ENCODE results near the gene RGS5.

RGS5 gene

GRCh38 chr1:163161841-163162240, 40.9 kb downstream of the RGS5 start:
- peaks cover 2% of the 10 kb centered on the region; the same call in 1 of the 2 replicates for H3K27me3 ChIP-seq (ENCODE audit: control insufficient read depth, low read length)
- H3K79me2 ChIP-seq (ENCODE audit: control insufficient read depth, low read length): no peaks in the 10 kb centered on the region
- H3K4me2 ChIP-seq (ENCODE audit: low read length): no peak overlapping the region
- H3K36me3 ChIP-seq (ENCODE audit: control insufficient read depth, low read length): no peaks in the 10 kb centered on the region
- H3K4me3 ChIP-seq (ENCODE audit: low read length): no peak overlapping the region
- H3F3A ChIP-seq (ENCODE audit: control insufficient read depth, insufficient read depth): no peaks in the 10 kb centered on the region
- TF ChIP-seq CTCF (IDR thresholded peaks at IDR 0.05; ENCODE audit: low read depth, low read length, poor library complexity, severe bottlenecking): no peak
- TF ChIP-seq EZH2phosphoT487 (IDR thresholded peaks at IDR 0.05; ENCODE audit: borderline replicate concordance, low read length): no peak
- H3K9me3 ChIP-seq (ENCODE audit: control insufficient read depth, insufficient read depth, low read length): no peaks in the 10 kb centered on the region
- no peaks in the 10 kb centered on the region for H4K20me1 ChIP-seq (ENCODE audit: control insufficient read depth, insufficient read depth, low read depth, low read length)
- H3K4me1 ChIP-seq (ENCODE audit: control insufficient read depth, low read length): no peaks in the 10 kb centered on the region
- H3K9me2 ChIP-seq (replicated peaks; ENCODE audit: control insufficient read depth, low read length): no peaks in the 10 kb centered on the region
- H3K27ac ChIP-seq (ENCODE audit: low read depth, low read length): no peak overlapping the region

- Histone ChIP-seq H3K9me2 (replicated peaks; ENCODE audit: control insufficient read depth, low read length) (no peaks in the 10 kb centered on the region; the same call in 1 of the 2 replicates), H3F3A (ENCODE audit: control insufficient read depth, insufficient read depth) (no peaks in the 10 kb centered on the region), H3K27me3 (ENCODE audit: control insufficient read depth, low read length) (peaks cover 2% of the 10 kb centered on the region; the same call in 1 of the 2 replicates), H3K4me3 (ENCODE audit: low read length) (no peak overlapping the region), H3K4me2 (ENCODE audit: low read length) (no peak overlapping the region), H3K4me1 (ENCODE audit: control insufficient read depth, low read length) (no peaks in the 10 kb centered on the region), H3K27ac (ENCODE audit: low read depth, low read length) (no peak overlapping the region), H4K20me1 (ENCODE audit: control insufficient read depth, insufficient read depth, low read depth, low read length) (no peaks in the 10 kb centered on the region), H3K36me3 (ENCODE audit: control insufficient read depth, low read length) (no peaks in the 10 kb centered on the region), H3K9me3 (ENCODE audit: control insufficient read depth, insufficient read depth, low read length) (no peaks in the 10 kb centered on the region), H3K79me2 (ENCODE audit: control insufficient read depth, low read length) (no peaks in the 10 kb centered on the region)
- no peak for TF ChIP-seq EZH2phosphoT487 (IDR thresholded peaks at IDR 0.05; ENCODE audit: borderline replicate concordance, low read length)
- no peak for TF ChIP-seq CTCF (IDR thresholded peaks at IDR 0.05; ENCODE audit: low read depth, low read length, poor library complexity, severe bottlenecking)
Measured at GRCh38 chr1:163161337-163161736, 41.4 kb downstream of the RGS5 start.

GRCh38 chr1:163155606-163156005, 47.1 kb downstream of the RGS5 start:
- no peak overlapping the region for H3K4me2 ChIP-seq (ENCODE audit: low read length)
- H3K27ac ChIP-seq (ENCODE audit: low read depth, low read length): no peak overlapping the region
- no peaks in the 10 kb centered on the region for H3K27me3 ChIP-seq (ENCODE audit: control insufficient read depth, low read length)
- H3K79me2 ChIP-seq (ENCODE audit: control insufficient read depth, low read length): no peaks in the 10 kb centered on the region
- H3K9me3 ChIP-seq (ENCODE audit: control insufficient read depth, insufficient read depth, low read length): no peaks in the 10 kb centered on the region
- H3K4me3 ChIP-seq (ENCODE audit: low read length): no peak overlapping the region
- TF ChIP-seq CTCF (IDR thresholded peaks at IDR 0.05; ENCODE audit: low read depth, low read length, poor library complexity, severe bottlenecking): no peak
- no peak for TF ChIP-seq EZH2phosphoT487 (IDR thresholded peaks at IDR 0.05; ENCODE audit: borderline replicate concordance, low read length)
- no peaks in the 10 kb centered on the region for H3K4me1 ChIP-seq (ENCODE audit: control insufficient read depth, low read length)
- H4K20me1 ChIP-seq (ENCODE audit: control insufficient read depth, insufficient read depth, low read depth, low read length): no peaks in the 10 kb centered on the region
- H3F3A ChIP-seq (ENCODE audit: control insufficient read depth, insufficient read depth): no peaks in the 10 kb centered on the region
- H3K36me3 ChIP-seq (ENCODE audit: control insufficient read depth, low read length): no peaks in the 10 kb centered on the region
- no peaks in the 10 kb centered on the region; the same call in 1 of the 2 replicates for H3K9me2 ChIP-seq (replicated peaks; ENCODE audit: control insufficient read depth, low read length)
